Measurements from ENCODE around the gene SGTB.
"Not testable (repeated sequence)": the region's sequence is repeated elsewhere in the genome, so short reads cannot be mapped to it uniquely, and the experiment has no call there.

The SGTB gene

GRCh38 chr5:65732046-65732445, 10.1 kb upstream of the SGTB start:
- DNase-seq, result not testable (repeated sequence)

- no peak for DNase-seq
Observed at GRCh38 chr5:65730910-65731309, 9.0 kb upstream of the SGTB start.

- DNase-seq, result no peak
Observed at GRCh38 chr5:65728218-65728617, 6.3 kb upstream of the SGTB start.

- DNase-seq, result no peak
Observed at GRCh38 chr5:65727491-65728156, 5.7 kb upstream of the SGTB start.

- DNase-seq, result no peak
Observed at GRCh38 chr5:65722575-65723403, 880 bp upstream of the SGTB start.

GRCh38 chr5:65721050-65721719, 724 bp downstream of the SGTB start:
- DNase-seq, result no peak

GRCh38 chr5:65718576-65719310, 3.2 kb downstream of the SGTB start:
- no peak for DNase-seq

GRCh38 chr5:65708145-65708544, 13.8 kb downstream of the SGTB start:
- no peak for DNase-seq

GRCh38 chr5:65707663-65708062, 14.2 kb downstream of the SGTB start:
- DNase-seq, result no peak

GRCh38 chr5:65704621-65705239, 17.2 kb downstream of the SGTB start:
- no peak for DNase-seq

GRCh38 chr5:65702036-65702435, 19.9 kb downstream of the SGTB start:
- DNase-seq, result no peak

GRCh38 chr5:65699338-65699737, 22.6 kb downstream of the SGTB start:
- DNase-seq, result no peak

GRCh38 chr5:65696892-65697291, 25.0 kb downstream of the SGTB start:
- no peak for DNase-seq

- DNase-seq, result no peak
Observed at GRCh38 chr5:65695896-65696295, 26.0 kb downstream of the SGTB start.

- no peak for DNase-seq
Observed at GRCh38 chr5:65695162-65695755, 26.6 kb downstream of the SGTB start.

GRCh38 chr5:65693121-65693520, 28.8 kb downstream of the SGTB start:
- DNase-seq, result no peak

GRCh38 chr5:65682148-65682547, 39.8 kb downstream of the SGTB start:
- DNase-seq, result no peak

- not testable (repeated sequence) for DNase-seq
Observed at GRCh38 chr5:65676056-65676455, 45.9 kb downstream of the SGTB start.

GRCh38 chr5:65674749-65675148, 47.2 kb downstream of the SGTB start:
- DNase-seq, result no peak

GRCh38 chr5:65672796-65673195, 49.1 kb downstream of the SGTB start:
- no peak for DNase-seq

GRCh38 chr5:65668696-65669095, 53.2 kb downstream of the SGTB start:
- DNase-seq, result no peak

- DNase-seq, result no peak
Observed at GRCh38 chr5:65663804-65664521, 57.9 kb downstream of the SGTB start.
